Measurements from ENCODE around the gene WARS2.

GRCh38 chr1:119081700-119082099 lies 58.8 kb downstream of the WARS2 start:
- TF ChIP-seq POLR2AphosphoS5 (IDR thresholded peaks at IDR 0.05; ENCODE audit: low read depth, low read length) (no peak), POLR2A (IDR thresholded peaks at IDR 0.05; ENCODE audit: low read depth, low read length) (no peak), TAF1 (IDR thresholded peaks at IDR 0.05; ENCODE audit: low read depth, low read length) (no peak), POU2F2 (IDR thresholded peaks at IDR 0.05; ENCODE audit: low read depth, low read length) (no peak), SPI1 (IDR thresholded peaks at IDR 0.05; ENCODE audit: low read depth, low read length) (no peak)
